GM19438 (cell line): Measurements from ENCODE around the gene DENND1A.
A peak's percentile ranks its signal among the peaks of the same experiment; 100 is the strongest.
"Not testable (repeated sequence)": the region's sequence is repeated elsewhere in the genome, so short reads cannot be mapped to it uniquely, and the experiment has no call there.

Source experiments
- ATAC-seq: cut with Tn5 transposase; IDR thresholded peaks from one replicate; pipeline ENCODE4 v1.9.1; 2021; ENCODE audit warnings: low read depth; ENCODE audit not compliant: unreplicated experiment

DENND1A gene

DNA sequence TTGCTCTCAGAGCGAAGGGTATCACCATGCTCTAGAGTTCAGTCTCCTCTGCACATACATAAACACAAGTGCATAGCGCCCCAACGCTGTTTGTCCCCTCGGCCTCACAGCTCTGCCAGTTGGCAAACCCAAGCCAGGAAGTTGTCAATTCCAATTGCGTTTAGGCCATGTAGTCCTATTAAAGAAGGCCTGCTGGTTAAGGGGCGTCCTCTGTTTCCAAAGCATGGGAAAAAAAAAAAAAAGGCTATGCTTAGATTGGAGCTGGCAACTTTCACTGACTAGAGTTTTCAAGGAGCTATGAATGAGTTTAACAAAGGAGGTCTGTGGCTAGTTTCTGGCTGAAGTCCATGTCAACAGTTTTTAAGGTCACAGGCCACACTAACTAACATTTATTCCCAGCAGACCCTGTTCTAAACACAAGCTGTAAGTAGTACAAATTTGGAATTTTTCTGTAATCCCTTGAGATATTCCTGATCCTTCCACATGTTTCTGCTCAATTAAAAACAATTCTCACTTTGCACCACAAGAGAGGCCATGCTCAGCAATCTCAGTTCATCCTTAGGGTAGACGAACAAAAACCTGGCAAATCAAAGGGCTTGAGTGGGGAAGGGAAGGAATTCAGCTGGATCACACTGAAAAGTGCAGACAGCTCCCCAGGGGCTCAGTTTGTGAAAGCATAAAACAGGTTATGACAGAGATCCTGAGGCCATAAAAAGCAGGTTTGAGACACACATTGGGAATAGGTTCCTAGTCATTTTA lies 187.7 kb downstream of the DENND1A start:
- no peak for ATAC-seq

DNA sequence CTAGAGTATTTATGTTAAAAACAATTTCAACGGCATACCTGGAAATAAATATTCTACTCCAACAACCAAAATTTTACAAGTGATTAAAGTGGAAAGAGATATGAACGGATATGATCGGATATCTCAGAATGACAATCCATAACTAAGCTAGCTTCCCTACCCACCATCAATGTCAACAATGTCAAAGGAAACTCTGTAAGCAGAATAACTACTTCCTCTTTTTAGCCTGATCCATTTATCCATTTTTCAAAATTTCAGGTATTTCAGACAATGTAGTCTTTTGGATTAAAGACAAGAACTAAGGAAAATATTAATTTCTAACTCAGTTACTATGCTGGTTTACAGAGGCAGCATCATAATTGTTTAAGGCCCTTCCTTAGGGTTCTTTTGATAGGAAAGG lies 188.7 kb downstream of the DENND1A start:
- ATAC-seq: no peak

DNA sequence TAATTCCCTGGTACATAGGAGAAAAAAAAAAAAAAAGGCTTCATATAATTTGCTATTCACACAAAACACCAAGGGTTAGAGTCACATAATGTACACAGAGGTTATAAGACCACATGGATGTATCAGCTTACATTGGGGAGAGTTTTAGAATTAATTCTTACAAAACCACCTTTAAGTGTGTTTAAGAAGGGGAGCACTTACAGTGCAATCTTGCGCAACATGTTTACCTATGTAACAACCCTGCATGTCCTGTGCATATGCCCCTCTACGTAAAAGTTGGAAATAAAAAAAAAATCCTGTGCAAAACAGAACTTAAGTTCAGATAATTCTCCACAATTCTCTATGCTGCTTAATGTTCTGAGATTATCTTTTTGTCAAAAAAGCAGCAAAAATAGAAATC lies 190.0 kb downstream of the DENND1A start:
- no peak for ATAC-seq

DNA sequence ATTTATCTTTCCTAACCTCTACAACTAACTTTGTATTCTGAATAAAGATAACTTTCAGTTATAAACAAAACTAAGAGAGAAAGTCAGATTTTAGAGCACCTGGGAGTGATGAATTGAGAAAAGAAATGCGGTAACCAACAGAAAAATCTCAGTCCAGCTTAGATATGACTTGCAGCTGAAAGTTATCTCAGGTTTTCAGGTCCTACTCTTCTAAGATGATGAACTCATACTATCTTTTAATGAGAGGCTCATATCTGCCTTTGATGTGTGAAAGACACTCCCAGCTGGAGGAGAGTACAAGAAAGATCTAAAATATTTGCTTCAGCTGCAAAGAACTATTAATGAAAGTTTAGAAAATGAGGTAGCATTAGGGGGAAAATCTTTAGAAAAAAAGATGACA lies 190.5 kb downstream of the DENND1A start:
- ATAC-seq: no peak

DNA sequence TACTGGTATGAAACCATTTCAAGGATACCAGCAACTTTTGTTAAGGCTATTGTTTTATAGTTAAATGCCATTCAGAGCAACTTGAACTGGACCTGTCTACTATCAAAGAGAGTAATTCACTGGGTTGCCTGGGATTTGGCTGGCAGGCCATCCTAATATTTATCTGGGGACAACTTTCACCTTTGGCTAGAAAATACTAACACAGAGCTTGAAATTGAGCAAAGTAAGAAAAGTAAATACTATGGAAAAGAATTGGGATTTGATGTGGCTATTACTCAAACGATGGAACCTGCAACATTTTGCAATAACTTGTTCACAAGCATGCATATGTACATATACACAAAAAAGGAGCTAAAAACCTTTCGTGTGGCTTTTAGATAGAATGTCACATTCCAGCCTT lies 191.3 kb downstream of the DENND1A start:
- no peak for ATAC-seq

DNA sequence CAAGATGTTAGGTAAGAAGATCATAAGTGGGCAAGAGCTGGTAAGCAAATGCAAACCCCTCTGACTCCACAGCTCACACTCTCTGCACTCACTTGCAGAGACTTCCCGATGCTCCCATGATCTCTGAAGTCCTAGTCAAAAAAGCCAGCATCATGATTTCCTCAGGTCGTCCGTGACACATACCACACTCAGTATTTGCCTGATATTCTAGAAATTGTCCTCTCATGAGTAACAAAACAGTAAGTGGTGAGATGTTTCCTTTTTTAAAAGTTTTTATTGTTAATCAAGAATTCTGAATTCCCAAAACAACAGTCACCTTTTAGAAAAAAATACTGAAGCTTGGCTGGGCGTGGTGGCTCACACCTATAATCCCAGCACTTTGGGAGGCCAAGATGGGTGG lies 194.6 kb downstream of the DENND1A start:
- ATAC-seq: no peak

DNA sequence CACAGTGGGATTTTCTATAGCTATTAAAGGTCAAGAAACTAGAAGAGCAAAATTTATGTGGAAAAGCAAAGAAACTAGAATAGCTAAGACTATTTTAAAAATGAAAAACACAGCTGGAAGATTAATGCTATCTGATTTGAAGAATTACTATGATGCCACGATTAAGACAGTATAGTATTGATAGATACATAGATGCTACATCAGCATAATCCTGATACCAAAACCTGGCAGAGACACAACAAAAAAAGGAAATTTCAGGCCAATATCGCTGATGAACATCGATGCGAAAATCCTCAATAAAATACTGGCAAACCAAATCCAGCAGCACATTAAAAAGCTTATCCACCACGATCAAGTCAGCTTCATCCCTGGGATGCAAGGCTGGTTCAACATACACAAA lies 201.4 kb downstream of the DENND1A start:
- not testable (repeated sequence) for ATAC-seq

DNA sequence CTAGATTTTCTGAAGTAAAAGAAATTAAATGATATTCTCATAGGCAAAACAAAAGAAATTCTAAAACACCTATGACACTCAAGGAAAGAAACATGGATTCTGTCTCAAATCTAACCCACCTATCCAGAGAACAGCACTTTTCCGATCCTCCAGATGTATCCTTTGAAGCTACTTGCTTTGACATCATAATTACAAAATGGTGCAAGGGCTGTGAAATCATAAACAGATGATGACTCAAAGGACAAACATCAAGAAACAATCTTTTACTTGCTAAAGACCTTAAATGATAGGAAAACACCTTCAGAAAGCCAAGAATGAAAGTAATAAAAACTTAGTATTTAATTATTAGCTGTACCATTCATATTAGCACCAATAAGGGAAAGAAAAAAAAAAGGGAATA lies 202.6 kb downstream of the DENND1A start:
- no peak for ATAC-seq

DNA sequence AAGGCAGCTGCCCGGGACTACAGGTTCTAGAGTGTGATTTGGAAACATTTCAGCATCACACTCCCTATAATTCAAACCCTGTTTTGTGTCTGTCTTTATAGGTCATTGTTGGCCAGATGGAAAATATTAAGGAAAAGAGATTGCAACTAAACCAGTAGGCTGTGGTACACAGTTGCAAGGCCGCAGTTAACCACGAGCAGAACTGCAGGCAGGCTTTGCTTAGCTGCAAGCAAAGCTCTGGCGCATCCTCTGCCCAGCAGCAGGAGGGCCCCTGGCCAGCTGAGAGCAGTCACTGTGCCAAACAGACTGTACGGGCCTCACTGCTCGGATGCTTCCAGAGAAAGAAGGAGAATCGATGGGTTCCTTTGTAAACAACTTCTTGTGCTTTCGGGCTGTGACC lies 204.5 kb downstream of the DENND1A start:
- ATAC-seq: no peak

DNA sequence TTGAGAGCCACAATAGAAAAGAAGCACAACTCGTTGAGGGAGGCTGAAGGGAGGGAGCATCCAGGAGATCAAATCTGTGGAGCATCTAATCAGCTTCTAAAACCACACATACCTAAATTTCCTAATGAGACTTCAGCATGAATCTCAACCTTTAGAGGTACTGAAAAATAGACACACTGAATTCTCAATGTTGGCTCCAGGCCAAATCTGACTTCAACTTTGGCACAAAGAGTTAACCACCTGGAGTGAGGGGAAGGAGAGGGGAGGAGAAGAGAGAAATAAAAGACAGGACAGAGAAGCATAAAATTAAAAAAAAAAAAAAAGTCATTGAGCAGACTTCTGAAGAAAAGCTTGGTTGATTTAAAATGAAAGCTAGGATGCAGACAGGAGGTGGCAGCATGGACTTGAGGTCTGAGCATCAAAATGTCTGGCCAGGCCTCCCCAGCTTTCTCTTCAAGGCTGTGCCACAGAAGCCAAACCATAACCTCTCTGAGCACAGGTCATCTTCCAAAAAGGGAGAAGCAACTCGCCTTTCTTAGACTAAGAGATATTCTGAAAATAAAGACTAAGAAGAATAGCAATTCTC lies 205.6 kb downstream of the DENND1A start:
- no peak for ATAC-seq

DNA sequence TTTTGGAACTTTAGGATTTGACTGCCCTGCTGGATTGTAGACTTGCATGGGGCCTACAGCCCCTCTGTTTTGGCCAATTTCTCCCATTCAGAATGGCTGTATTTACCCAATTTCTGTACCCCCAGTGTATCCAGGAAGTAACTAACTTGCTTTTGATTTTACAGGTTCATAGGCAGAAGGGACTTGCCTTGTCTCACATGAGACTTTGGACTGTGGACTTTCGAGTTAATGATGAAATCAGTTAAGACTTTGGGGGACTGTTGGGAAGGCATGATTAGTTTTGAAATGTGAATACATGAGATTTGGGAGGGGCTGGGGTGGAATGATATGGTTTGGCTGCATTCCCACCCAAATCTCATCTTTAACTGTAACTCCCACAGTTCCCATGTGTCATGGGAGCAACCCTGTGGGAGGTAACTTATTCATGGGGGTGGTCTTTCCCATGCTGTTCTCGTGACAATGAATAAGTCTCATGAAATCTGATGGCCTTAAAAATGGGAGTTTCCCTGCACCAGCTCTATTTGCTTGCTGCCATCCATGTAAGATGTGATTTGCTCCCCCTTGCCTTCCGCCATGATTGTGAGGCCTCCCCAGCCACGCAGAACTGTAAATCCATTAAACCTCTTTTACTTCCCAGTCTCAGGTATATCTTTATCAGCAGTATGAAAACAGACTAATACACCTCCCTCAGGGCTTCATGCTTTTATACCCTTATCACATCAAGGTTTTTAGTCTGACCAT lies 206.6 kb downstream of the DENND1A start:
- no peak for ATAC-seq

DNA sequence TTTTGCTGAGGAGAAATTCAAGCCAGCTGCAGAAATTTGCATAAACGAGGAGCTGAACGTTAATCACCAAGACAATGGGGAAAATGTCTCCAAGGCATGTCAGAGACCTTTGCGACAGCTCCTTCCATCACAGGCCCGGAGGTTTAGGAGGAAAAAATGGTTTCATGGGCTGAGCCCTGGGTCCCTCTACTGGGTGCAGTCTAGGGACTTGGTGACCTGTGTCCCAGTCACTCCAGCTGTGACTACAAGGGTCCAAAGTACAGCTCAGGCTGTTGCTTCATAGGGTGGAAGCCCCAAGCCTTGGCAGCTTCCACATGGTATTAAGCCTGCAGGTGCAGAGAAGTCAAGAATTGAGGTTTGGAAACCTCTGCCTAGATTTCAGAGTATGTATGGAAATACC lies 207.5 kb downstream of the DENND1A start:
- ATAC-seq: no peak

DNA sequence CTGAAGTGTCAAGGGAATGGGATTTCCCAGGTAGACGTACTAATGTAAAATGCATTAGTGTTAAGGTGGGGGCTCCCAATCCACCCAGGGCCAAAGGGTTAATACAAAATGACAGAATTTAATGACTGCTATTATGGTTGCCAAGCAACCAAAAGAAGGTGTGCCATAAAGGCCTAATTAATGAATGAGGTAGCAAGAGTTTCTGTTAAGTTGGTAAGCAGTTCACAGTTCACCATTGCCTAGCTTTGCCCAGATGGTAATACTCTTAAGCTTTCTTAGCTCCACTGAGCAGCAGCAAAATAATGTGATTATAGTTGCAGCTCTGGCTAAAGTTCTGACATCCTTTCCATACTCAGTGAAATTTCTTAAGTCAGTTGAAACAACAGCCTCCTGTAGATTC lies 211.7 kb downstream of the DENND1A start:
- ATAC-seq: no peak

DNA sequence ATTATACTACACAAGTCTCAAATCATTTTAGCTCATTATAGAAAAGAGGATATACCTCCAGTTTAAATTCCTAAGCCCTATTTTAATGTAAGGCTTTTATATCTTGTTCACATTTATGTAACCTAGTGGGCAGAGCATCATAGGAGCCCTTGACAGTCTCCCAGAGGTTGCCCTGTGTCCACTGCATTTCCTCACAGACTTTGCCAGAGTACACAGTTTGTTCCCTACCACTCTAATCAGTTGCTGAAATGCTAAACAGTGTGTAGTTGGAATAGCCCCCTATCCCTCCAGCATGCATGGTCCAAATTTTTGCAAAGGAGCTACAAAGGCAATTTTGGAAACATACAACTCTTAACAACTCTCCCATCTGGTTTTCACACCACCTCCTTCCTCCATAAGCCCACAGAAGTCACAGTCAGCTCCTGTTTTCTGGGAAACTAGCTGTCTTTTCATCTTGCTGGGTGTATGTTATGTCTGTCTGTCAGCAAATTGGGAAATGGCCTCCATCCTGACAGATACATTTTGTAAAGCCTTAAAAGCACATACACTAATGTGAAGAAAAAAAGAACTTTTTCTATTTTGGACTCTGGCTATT lies 212.2 kb downstream of the DENND1A start:
- no peak for ATAC-seq

DNA sequence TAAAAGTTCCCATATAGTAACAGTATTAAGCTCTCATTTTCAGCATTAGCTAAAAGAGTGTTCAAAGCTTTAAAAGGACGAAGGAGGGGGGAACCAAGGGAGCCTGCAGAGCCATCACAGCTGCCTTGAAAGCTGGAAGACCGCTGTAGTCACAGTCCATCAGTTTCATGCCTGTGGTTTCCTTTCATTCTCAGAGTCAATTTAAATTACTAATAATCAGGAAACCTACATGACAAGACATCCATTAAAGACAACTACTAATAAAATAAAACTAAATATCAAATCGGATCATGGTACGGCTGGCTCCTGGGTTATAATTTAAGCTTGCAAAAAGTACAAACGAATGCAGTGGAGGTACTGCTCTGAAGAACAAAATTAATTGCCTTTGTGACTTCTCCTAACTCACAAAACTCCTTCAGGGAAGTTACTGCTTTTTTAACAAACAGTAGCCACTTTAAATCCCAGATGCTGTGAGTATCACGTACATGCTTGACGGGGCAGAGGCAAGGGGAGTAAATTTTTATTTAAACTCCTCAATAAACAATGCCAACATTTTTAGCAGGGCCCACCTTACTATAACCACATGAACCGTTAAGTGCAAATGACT lies 213.5 kb downstream of the DENND1A start:
- peak; percentile 69 for ATAC-seq

DNA sequence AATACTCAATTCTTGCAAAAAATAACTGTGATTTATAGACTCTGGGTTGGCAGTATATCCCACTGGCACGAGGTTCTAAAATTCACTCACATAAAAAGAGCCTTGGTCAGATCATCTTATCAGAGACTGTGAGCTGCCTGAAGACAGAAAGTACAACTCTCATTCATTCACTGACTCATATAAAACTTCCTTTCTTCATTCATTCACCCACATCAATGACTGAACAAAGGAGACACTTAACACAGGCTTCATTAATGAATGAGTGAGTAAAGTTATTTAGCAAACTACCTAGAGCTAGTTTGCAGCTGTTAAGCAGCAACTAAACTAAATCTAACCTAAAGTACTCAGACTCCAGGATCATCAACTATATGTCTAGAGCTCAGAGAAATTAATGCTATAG lies 214.7 kb downstream of the DENND1A start:
- ATAC-seq: no peak

DNA sequence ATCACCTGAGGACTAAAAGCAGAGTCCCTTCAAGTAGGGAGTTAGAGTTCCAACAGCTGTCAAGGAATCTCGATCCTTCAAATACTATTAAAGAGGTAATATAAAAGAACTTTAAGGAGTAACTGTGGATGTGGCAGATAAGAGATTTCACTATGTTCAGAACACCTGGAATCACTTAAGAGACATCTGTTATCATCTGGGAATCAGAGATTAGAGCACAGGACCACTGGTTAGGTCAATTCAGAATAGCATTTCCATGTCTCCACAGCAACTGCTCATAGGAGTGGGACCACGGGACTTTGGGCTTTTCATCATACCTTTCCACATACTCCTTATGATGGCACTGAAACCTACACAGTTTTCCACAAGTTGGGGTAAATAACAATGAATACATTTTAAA lies 216.6 kb downstream of the DENND1A start:
- no peak for ATAC-seq

DNA sequence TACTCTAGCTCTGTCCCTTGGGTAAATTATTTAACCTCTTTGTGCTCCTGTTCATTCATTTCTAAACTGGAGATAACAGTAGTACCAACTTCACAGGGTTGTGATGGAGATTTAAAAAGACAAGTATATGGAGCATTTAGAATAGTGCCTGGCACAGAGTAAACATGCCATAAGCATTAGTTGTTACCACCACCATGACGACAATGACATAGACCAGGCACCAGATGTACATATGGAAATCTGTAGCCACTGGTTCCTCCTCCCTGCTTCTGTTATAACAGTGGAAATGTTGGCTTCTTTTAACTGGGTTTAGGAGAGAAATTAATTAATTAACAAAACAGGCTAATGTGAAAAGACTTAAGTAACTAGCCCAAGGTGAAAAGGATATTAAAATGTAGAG lies 217.5 kb downstream of the DENND1A start:
- no peak for ATAC-seq

DNA sequence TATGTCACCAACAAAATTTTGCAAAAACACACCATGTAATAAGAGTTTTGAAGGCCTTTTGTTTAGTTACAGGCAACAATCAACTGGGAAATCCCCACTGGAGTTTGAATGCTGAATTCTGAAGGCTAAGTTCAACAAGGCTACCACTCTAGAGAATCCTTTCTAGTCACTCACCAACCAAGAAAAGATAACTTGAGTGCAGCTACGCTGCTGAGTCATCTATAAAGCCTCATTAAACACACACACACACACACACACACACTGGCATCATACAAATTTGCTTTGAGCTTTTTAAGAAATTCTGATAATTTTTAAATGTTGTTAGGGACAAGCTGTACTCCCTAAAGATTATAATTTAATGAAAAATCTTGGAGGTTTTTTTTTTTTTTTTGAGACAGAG lies 219.6 kb downstream of the DENND1A start:
- no peak for ATAC-seq

DNA sequence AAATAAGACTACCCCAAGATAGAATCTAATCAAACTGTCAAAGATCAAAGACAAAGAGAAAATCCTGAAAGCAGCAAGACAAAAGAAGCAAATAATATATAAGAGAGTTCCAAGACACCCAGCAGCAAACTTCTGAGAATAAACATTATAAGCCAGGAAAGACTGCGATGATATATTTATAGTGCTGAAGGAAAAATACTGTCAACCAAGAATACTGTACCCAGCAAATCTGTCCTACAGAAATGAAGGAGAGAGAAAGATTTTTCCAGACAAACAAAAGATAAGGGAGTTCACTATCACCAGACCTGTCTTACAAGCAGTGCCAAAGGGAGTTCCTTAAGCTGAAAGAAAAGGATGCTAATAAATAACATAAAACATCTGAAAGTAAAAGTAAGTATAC lies 227.4 kb downstream of the DENND1A start:
- ATAC-seq: no peak

DNA sequence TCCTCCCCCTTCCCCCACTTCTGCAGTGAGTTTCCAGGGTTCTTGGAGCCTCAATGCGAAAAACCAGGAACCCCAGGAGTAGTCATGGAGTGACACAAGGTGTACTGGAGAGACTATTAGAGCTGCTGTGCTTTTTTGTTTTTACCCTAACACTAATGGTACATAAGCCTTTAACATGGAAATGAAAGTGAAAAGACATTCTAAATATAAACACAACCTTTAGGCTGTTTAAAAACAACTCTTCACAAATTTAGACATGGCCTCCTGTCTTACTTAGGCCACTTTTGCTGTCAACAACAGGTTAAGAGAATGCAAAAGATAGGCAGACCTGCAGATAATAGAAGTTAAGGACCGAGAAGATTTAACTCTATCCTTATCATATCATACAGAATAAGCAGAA lies 232.2 kb downstream of the DENND1A start:
- no peak for ATAC-seq
